ENCODE results near the gene CNTNAP2.

The CNTNAP2 gene

DNA sequence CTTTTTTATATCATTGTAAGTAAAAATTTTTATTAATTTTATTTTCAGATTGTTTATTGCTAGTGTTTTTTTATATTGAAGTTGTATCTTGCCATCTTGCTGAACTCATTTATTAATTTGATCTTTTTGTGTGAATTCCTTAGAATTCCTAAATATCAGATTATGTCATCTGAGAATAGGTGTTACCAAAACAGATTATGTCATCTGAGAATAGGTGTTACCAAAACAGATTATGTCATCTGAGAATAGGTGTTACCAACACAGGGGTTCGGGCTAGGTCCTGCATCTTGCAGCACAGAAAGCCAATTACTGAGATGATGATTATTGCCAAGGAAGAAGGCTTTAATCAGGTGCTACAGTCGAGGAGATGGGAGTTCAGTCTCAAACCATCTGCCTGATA lies 383.4 kb downstream of the CNTNAP2 start:
- WGBS (ENCODE audit: extremely low coverage, insufficient coverage, low lambda C conversion rate) = no CpG with 5 or more reads among the region's 2 CpGs
- H3K23ac ChIP-seq (ENCODE audit: low read length) = no peak overlapping the region
- DNase-seq = no peak
- H2BK5ac ChIP-seq (ENCODE audit: low read length) = no peak overlapping the region
- H2BK15ac ChIP-seq (replicated peaks; ENCODE audit: low read depth) = no peak overlapping the region
- H3K27ac ChIP-seq (ENCODE audit: low read depth, low read length) = no peak overlapping the region
- no peak overlapping the region for H3K4me3 ChIP-seq (ENCODE audit: low read length)
- no peak overlapping the region for H4K8ac ChIP-seq (ENCODE audit: low read depth, low read length)
- H3K4me2 ChIP-seq (ENCODE audit: low read length) = no peak overlapping the region
- no peak overlapping the region for H3K4ac ChIP-seq (ENCODE audit: low read depth, low read length)
- H3K9ac ChIP-seq (ENCODE audit: low read length) = no peak overlapping the region
- no peaks in the 10 kb centered on the region for H3K79me1 ChIP-seq (ENCODE audit: low read length)
- no peak overlapping the region for H3K18ac ChIP-seq (ENCODE audit: low read length)
- H3K36me3 ChIP-seq (ENCODE audit: control insufficient read depth, insufficient read depth, low read length) = no peaks in the 10 kb centered on the region
- no peak overlapping the region for H4K5ac ChIP-seq (ENCODE audit: low read length)
- H2BK120ac ChIP-seq (ENCODE audit: low read depth, low read length) = no peak overlapping the region
- H3K4me1 ChIP-seq (ENCODE audit: control insufficient read depth, low read depth, low read length) = no peaks in the 10 kb centered on the region
- H3K79me2 ChIP-seq (ENCODE audit: control insufficient read depth, insufficient read depth, low read length) = no peaks in the 10 kb centered on the region
- H2AK5ac ChIP-seq (ENCODE audit: low read length) = no peak overlapping the region
- H3K27me3 ChIP-seq (ENCODE audit: insufficient read depth, low read length, poor library complexity) = no peaks in the 10 kb centered on the region
- no peak overlapping the region for H3K56ac ChIP-seq (ENCODE audit: low read length)

DNA sequence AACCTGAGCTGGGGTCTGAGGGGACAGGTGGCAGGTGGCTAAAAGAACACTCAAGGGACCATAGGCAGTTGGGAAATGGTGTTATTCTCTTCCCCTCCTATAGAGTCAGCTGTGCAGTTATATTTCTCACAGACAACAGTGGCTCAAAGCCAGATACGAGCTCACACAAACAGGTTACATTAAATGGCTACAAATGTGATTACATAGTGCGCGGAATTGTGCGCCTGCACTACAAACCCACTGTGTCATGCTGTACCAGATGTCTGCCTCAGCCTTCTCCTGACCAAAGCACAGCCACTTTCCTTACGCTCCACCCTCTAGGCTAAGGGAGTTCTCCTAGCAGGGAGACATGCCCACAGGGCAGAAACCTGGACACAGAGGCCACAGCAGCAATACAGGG lies 387.2 kb downstream of the CNTNAP2 start:
- H3K79me1 ChIP-seq (ENCODE audit: low read length) = no peaks in the 10 kb centered on the region
- H2BK15ac ChIP-seq (replicated peaks; ENCODE audit: low read depth) = no peak overlapping the region
- no peaks in the 10 kb centered on the region for H3K36me3 ChIP-seq (ENCODE audit: control insufficient read depth, insufficient read depth, low read length)
- peak; percentile 26 for DNase-seq
- H2AK5ac ChIP-seq (ENCODE audit: low read length) = no peak overlapping the region
- no peak overlapping the region for H2BK120ac ChIP-seq (ENCODE audit: low read depth, low read length)
- no peak overlapping the region for H3K4me3 ChIP-seq (ENCODE audit: low read length)
- H4K8ac ChIP-seq (ENCODE audit: low read depth, low read length) = no peak overlapping the region
- no peak overlapping the region for H3K18ac ChIP-seq (ENCODE audit: low read length)
- no peak overlapping the region for H4K5ac ChIP-seq (ENCODE audit: low read length)
- WGBS (ENCODE audit: extremely low coverage, insufficient coverage, low lambda C conversion rate) = no CpG with 5 or more reads among the region's 5 CpGs
- no peak overlapping the region for H3K4ac ChIP-seq (ENCODE audit: low read depth, low read length)
- H3K23ac ChIP-seq (ENCODE audit: low read length) = no peak overlapping the region
- H3K27me3 ChIP-seq (ENCODE audit: insufficient read depth, low read length, poor library complexity) = no peaks in the 10 kb centered on the region
- no peak overlapping the region for H3K56ac ChIP-seq (ENCODE audit: low read length)
- H3K9ac ChIP-seq (ENCODE audit: low read length) = no peak overlapping the region
- no peak overlapping the region for H2BK5ac ChIP-seq (ENCODE audit: low read length)
- no peaks in the 10 kb centered on the region for H3K79me2 ChIP-seq (ENCODE audit: control insufficient read depth, insufficient read depth, low read length)
- H3K4me1 ChIP-seq (ENCODE audit: control insufficient read depth, low read depth, low read length) = no peaks in the 10 kb centered on the region
- H3K27ac ChIP-seq (ENCODE audit: low read depth, low read length) = no peak overlapping the region
- H3K4me2 ChIP-seq (ENCODE audit: low read length) = no peak overlapping the region

DNA sequence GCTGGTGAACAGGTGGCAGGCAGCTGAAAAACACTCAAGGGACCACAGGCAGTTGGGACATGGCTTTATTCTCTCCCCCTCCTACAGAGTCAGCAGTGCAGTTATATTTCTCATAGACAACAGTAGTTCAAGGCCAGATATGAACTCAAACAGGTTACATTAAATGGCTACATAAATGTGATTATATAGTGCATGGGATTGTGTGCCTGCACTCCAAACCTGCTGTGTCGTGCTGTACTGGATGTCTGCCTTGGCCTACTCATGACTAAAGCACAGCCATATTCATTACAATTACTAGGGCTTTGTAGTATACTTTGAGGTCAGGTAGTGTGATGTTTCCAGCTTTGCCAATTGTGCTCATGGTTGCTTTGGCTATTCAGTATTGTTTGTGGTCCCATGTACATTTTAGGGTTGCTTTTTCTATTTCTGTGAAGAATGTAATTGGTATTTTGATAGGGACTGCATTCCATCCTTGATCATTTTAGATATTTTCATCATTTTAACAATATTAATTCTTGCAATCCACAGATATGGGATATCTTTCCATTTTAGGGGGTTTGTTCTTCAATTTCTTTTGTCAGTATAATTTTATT lies 393.6 kb downstream of the CNTNAP2 start:
- H3K23ac ChIP-seq (ENCODE audit: low read length) = no peak overlapping the region
- no CpG with 5 or more reads among the region's 1 CpG for WGBS (ENCODE audit: extremely low coverage, insufficient coverage, low lambda C conversion rate)
- no peak overlapping the region for H4K5ac ChIP-seq (ENCODE audit: low read length)
- no peaks in the 10 kb centered on the region for H3K79me2 ChIP-seq (ENCODE audit: control insufficient read depth, insufficient read depth, low read length)
- H3K27me3 ChIP-seq (ENCODE audit: insufficient read depth, low read length, poor library complexity) = no peaks in the 10 kb centered on the region
- no peaks in the 10 kb centered on the region for H3K4me1 ChIP-seq (ENCODE audit: control insufficient read depth, low read depth, low read length)
- no peak overlapping the region for H3K4me3 ChIP-seq (ENCODE audit: low read length)
- no peak overlapping the region for H3K27ac ChIP-seq (ENCODE audit: low read depth, low read length)
- H2BK120ac ChIP-seq (ENCODE audit: low read depth, low read length) = no peak overlapping the region
- H4K8ac ChIP-seq (ENCODE audit: low read depth, low read length) = no peak overlapping the region
- H2BK15ac ChIP-seq (replicated peaks; ENCODE audit: low read depth) = no peak overlapping the region
- DNase-seq = peak; percentile 37
- no peaks in the 10 kb centered on the region for H3K36me3 ChIP-seq (ENCODE audit: control insufficient read depth, insufficient read depth, low read length)
- H3K56ac ChIP-seq (ENCODE audit: low read length) = no peak overlapping the region
- no peak overlapping the region for H3K9ac ChIP-seq (ENCODE audit: low read length)
- H3K4me2 ChIP-seq (ENCODE audit: low read length) = no peak overlapping the region
- no peaks in the 10 kb centered on the region for H3K79me1 ChIP-seq (ENCODE audit: low read length)
- H3K18ac ChIP-seq (ENCODE audit: low read length) = no peak overlapping the region
- no peak overlapping the region for H2BK5ac ChIP-seq (ENCODE audit: low read length)
- H3K4ac ChIP-seq (ENCODE audit: low read depth, low read length) = no peak overlapping the region
- H2AK5ac ChIP-seq (ENCODE audit: low read length) = no peak overlapping the region

GRCh38 chr7:146514304-146514703 lies 397.7 kb downstream of the CNTNAP2 start:
- H2BK5ac ChIP-seq (ENCODE audit: low read length) = no peak overlapping the region
- H3K4ac ChIP-seq (ENCODE audit: low read depth, low read length) = no peak overlapping the region
- no peak overlapping the region for H3K27ac ChIP-seq (ENCODE audit: low read depth, low read length)
- no peak overlapping the region for H3K56ac ChIP-seq (ENCODE audit: low read length)
- no peak overlapping the region for H4K8ac ChIP-seq (ENCODE audit: low read depth, low read length)
- H3K4me2 ChIP-seq (ENCODE audit: low read length) = no peak overlapping the region
- no peak overlapping the region for H3K18ac ChIP-seq (ENCODE audit: low read length)
- H2AK5ac ChIP-seq (ENCODE audit: low read length) = no peak overlapping the region
- H4K5ac ChIP-seq (ENCODE audit: low read length) = no peak overlapping the region
- no peaks in the 10 kb centered on the region for H3K79me2 ChIP-seq (ENCODE audit: control insufficient read depth, insufficient read depth, low read length)
- no peak overlapping the region for H3K23ac ChIP-seq (ENCODE audit: low read length)
- no peak overlapping the region for H2BK120ac ChIP-seq (ENCODE audit: low read depth, low read length)
- no peaks in the 10 kb centered on the region for H3K79me1 ChIP-seq (ENCODE audit: low read length)
- no CpG with 5 or more reads among the region's 1 CpG for WGBS (ENCODE audit: extremely low coverage, insufficient coverage, low lambda C conversion rate)
- no peak overlapping the region for H2BK15ac ChIP-seq (replicated peaks; ENCODE audit: low read depth)
- no peaks in the 10 kb centered on the region for H3K4me1 ChIP-seq (ENCODE audit: control insufficient read depth, low read depth, low read length)
- H3K36me3 ChIP-seq (ENCODE audit: control insufficient read depth, insufficient read depth, low read length) = no peaks in the 10 kb centered on the region
- no peak overlapping the region for H3K9ac ChIP-seq (ENCODE audit: low read length)
- no peaks in the 10 kb centered on the region for H3K27me3 ChIP-seq (ENCODE audit: insufficient read depth, low read length, poor library complexity)
- no peak overlapping the region for H3K4me3 ChIP-seq (ENCODE audit: low read length)
- no peak for DNase-seq

- Histone ChIP-seq H3K4me3 (ENCODE audit: low read length) (no peak overlapping the region), H3K4ac (ENCODE audit: low read depth, low read length) (no peak overlapping the region), H4K5ac (ENCODE audit: low read length) (no peak overlapping the region), H2BK15ac (replicated peaks; ENCODE audit: low read depth) (no peak overlapping the region), H4K8ac (ENCODE audit: low read depth, low read length) (no peak overlapping the region), H3K18ac (ENCODE audit: low read length) (no peak overlapping the region), H3K56ac (ENCODE audit: low read length) (no peak overlapping the region), H2BK120ac (ENCODE audit: low read depth, low read length) (no peak overlapping the region), H2AK5ac (ENCODE audit: low read length) (no peak overlapping the region), H3K27ac (ENCODE audit: low read depth, low read length) (no peak overlapping the region), H3K4me1 (ENCODE audit: control insufficient read depth, low read depth, low read length) (no peaks in the 10 kb centered on the region), H3K9ac (ENCODE audit: low read length) (no peak overlapping the region), H3K4me2 (ENCODE audit: low read length) (no peak overlapping the region), H3K36me3 (ENCODE audit: control insufficient read depth, insufficient read depth, low read length) (no peaks in the 10 kb centered on the region), H2BK5ac (ENCODE audit: low read length) (no peak overlapping the region), H3K79me2 (ENCODE audit: control insufficient read depth, insufficient read depth, low read length) (no peaks in the 10 kb centered on the region), H3K23ac (ENCODE audit: low read length) (no peak overlapping the region), H3K27me3 (ENCODE audit: insufficient read depth, low read length, poor library complexity) (no peaks in the 10 kb centered on the region), H3K79me1 (ENCODE audit: low read length) (no peaks in the 10 kb centered on the region)
- no peak for DNase-seq
- WGBS (ENCODE audit: extremely low coverage, insufficient coverage, low lambda C conversion rate) = no CpG with 5 or more reads among the region's 2 CpGs
Observed at GRCh38 chr7:146528581-146528980, 412.0 kb downstream of the CNTNAP2 start.

GRCh38 chr7:146539836-146540235 lies 423.2 kb downstream of the CNTNAP2 start:
- H2BK15ac ChIP-seq (replicated peaks; ENCODE audit: low read depth) = no peak overlapping the region
- no peak overlapping the region for H3K9ac ChIP-seq (ENCODE audit: low read length)
- WGBS (ENCODE audit: extremely low coverage, insufficient coverage, low lambda C conversion rate) = no CpG with 5 or more reads among the region's 1 CpG
- no peak overlapping the region for H3K27ac ChIP-seq (ENCODE audit: low read depth, low read length)
- no peak overlapping the region for H4K8ac ChIP-seq (ENCODE audit: low read depth, low read length)
- no peak overlapping the region for H3K23ac ChIP-seq (ENCODE audit: low read length)
- H3K4me1 ChIP-seq (ENCODE audit: control insufficient read depth, low read depth, low read length) = no peaks in the 10 kb centered on the region
- H3K4me2 ChIP-seq (ENCODE audit: low read length) = no peak overlapping the region
- no peak overlapping the region for H2BK5ac ChIP-seq (ENCODE audit: low read length)
- H3K36me3 ChIP-seq (ENCODE audit: control insufficient read depth, insufficient read depth, low read length) = no peaks in the 10 kb centered on the region
- H3K79me1 ChIP-seq (ENCODE audit: low read length) = no peaks in the 10 kb centered on the region
- no peak overlapping the region for H3K18ac ChIP-seq (ENCODE audit: low read length)
- no peak overlapping the region for H3K4ac ChIP-seq (ENCODE audit: low read depth, low read length)
- H3K4me3 ChIP-seq (ENCODE audit: low read length) = no peak overlapping the region
- H2AK5ac ChIP-seq (ENCODE audit: low read length) = no peak overlapping the region
- no peaks in the 10 kb centered on the region for H3K79me2 ChIP-seq (ENCODE audit: control insufficient read depth, insufficient read depth, low read length)
- H2BK120ac ChIP-seq (ENCODE audit: low read depth, low read length) = no peak overlapping the region
- no peak overlapping the region for H3K56ac ChIP-seq (ENCODE audit: low read length)
- H4K5ac ChIP-seq (ENCODE audit: low read length) = no peak overlapping the region
- DNase-seq = no peak
- no peaks in the 10 kb centered on the region for H3K27me3 ChIP-seq (ENCODE audit: insufficient read depth, low read length, poor library complexity)
